Endothelial cell (in vitro differentiated cells): ENCODE data around the gene PABPN1L. TPM values are rescaled to one million over a fixed set of nuclear protein-coding genes. Genes with fewer than 3 reads are reported as not detected.

ENCODE experiments used
- DNase-seq: peaks from one replicate; pipeline ENCODE4 v3.0.0; 2021; ENCODE audit warnings: low spot score
- H3K27ac Mint-ChIP-seq: one replicate; pipeline ENCODE4 v1.8.0; 2021; ENCODE audit warnings: mixed read lengths, inconsistent platforms; ENCODE audit not compliant: unreplicated experiment
- H3K27me3 Mint-ChIP-seq: one replicate; pipeline ENCODE4 v1.8.0; 2021; ENCODE audit warnings: mild to moderate bottlenecking, moderate library complexity, mixed read lengths, inconsistent platforms; ENCODE audit not compliant: unreplicated experiment
- H3K36me3 Mint-ChIP-seq: one replicate; pipeline ENCODE4 v1.8.0; 2021; ENCODE audit warnings: mild to moderate bottlenecking, low read depth, mixed read lengths, inconsistent platforms; ENCODE audit not compliant: unreplicated experiment
- H3K4me1 Mint-ChIP-seq: one replicate; pipeline ENCODE4 v1.8.0; 2021; ENCODE audit warnings: mild to moderate bottlenecking, mixed read lengths, inconsistent platforms; ENCODE audit not compliant: unreplicated experiment
- H3K4me3 Mint-ChIP-seq: one replicate; pipeline ENCODE4 v1.8.0; 2021; ENCODE audit warnings: mild to moderate bottlenecking, mixed read lengths, inconsistent platforms; ENCODE audit not compliant: unreplicated experiment
- H3K9me3 Mint-ChIP-seq: one replicate; pipeline ENCODE4 v1.8.0; 2021; ENCODE audit warnings: mixed read lengths, inconsistent platforms; ENCODE audit not compliant: unreplicated experiment
- CTCF ChIP-seq: fragments of 200-600 bp; sonication (generic); IDR thresholded peaks from one replicate; pipeline ENCODE4 v1.5.0; 2021; ENCODE audit warnings: antibody characterized with exemption; ENCODE audit not compliant: unreplicated experiment
- total RNA-seq: library from RNA; stranded (reverse); fragmentation: NEBNext Ultra II Directional; extraction: Animal tissue kit (Norgen Biotek cat#: 25700); gene quantifications from one replicate; pipeline ENCODE4 v1.2.1, GENCODE V29; 2021; ENCODE audit not compliant: unreplicated experiment

Gene PABPN1L
- total RNA-seq, 1 donor from 2014 or later, result not detected

DNA sequence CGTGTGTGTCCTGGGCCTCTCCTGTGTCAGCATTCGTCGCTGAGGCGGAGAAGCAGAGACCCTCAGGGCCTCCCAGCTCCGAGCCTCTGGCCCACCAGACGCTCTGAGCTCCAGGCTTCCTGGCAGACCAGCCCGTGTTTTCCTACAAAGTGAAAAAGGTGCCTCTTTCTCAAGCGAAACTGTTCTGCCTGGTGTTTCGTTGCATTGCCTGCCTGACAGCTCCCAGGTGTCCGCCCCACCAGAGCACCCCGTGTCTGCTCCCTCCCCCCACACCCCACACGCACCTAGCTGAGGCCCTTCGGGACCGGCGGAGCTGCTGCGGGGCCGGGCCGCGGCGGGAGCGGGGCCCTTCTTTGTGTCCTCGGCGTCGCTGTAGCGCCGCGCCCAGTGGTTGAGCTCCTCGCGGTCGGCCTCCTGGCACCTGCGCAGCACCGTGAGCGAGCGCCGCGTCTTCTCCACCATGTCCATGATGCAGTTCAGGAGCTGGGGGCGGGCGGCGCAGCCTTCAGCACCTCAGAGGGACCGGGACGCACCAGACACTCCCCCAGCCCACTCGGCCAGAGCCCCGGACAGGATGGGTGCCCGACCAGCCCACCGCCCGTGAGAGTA lies 14.7 kb upstream of the PABPN1L start:
- Mint-ChIP-seq H3K36me3 (no peaks in the 10 kb centered on the region), H3K4me3 (no peak overlapping the region)

GRCh38 chr16:88880226-88881006 lies 14.0 kb upstream of the PABPN1L start:
- no peak for DNase-seq
- Mint-ChIP-seq H3K36me3 (no peaks in the 10 kb centered on the region), H3K9me3 (no peaks in the 10 kb centered on the region), H3K27ac (no peak overlapping the region), H3K27me3 (peaks cover 2% of the 10 kb centered on the region), H3K4me3 (no peak overlapping the region), H3K4me1 (no peaks in the 10 kb centered on the region)
- no peak for TF ChIP-seq CTCF

More for the DNA sequence above, 14.7 kb upstream of the PABPN1L start:
- no peak for TF ChIP-seq CTCF
- Mint-ChIP-seq H3K4me1 (no peaks in the 10 kb centered on the region), H3K27ac (no peak overlapping the region), H3K27me3 (peaks cover 2% of the 10 kb centered on the region), H3K9me3 (no peaks in the 10 kb centered on the region)
- DNase-seq, result no peak

DNA sequence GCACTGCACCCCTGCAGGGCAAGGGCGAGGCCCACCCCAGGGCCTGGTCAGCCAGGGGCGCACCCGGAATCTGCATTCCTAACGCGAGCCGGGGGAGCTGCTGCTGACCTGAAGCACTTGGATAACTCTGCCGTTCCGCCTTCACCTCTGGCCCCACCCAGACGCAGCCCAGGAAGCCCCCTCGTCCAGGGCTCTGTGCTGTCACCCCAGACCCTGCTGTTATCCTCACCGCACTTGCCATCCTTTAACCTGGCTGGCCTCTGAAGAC lies 13.3 kb upstream of the PABPN1L start:
- DNase-seq, result no peak
- H3K27ac Mint-ChIP-seq, result no peak overlapping the region
- TF ChIP-seq CTCF, result no peak
- no peaks in the 10 kb centered on the region for H3K4me1 Mint-ChIP-seq
- H3K36me3 Mint-ChIP-seq, result no peaks in the 10 kb centered on the region
- H3K27me3 Mint-ChIP-seq, result peaks cover 3% of the 10 kb centered on the region
- no peaks in the 10 kb centered on the region for H3K9me3 Mint-ChIP-seq
- no peak overlapping the region for H3K4me3 Mint-ChIP-seq

- TF ChIP-seq CTCF, result no peak
- H3K4me1 Mint-ChIP-seq, result no peaks in the 10 kb centered on the region
Measured at GRCh38 chr16:88878967-88879787, 12.7 kb upstream of the PABPN1L start.

More at GRCh38 chr16:88878967-88879787, 12.7 kb upstream of the PABPN1L start:
- no peak for DNase-seq
- Mint-ChIP-seq H3K4me3 (no peak overlapping the region), H3K36me3 (no peaks in the 10 kb centered on the region), H3K27ac (no peak overlapping the region), H3K27me3 (peaks cover 3% of the 10 kb centered on the region), H3K9me3 (no peaks in the 10 kb centered on the region)
